Thymus (tissue), 11 donors: ENCODE measurements around the gene CAPN11. TPM values are rescaled to one million over a fixed set of nuclear protein-coding genes. Genes with fewer than 3 reads are reported as not detected.
"Not testable (repeated sequence)": the region's sequence is repeated elsewhere in the genome, so short reads cannot be mapped to it uniquely, and the experiment has no call there.

Source experiments
- DNase-seq, 9 donors: peaks; one replicate each; pipeline ENCODE4 v3.0.0-alpha.2; 2013; ENCODE audit warnings: low spot score in 9 of 9, low read depth in 6 of 9, missing footprints in 1 of 9
- H3K27ac ChIP-seq, 2 donors: one replicate each; pipeline ENCODE4 v1.5.1; 2013; ENCODE audit warnings: control low read depth in 1 of 2, low read depth in 1 of 2, low read length in 1 of 2, mild to moderate bottlenecking in 1 of 2, moderate library complexity in 1 of 2
- H3K27me3 ChIP-seq, 2 donors: one replicate each; pipeline ENCODE4 v1.5.1; 2013; ENCODE audit warnings: low read length in 1 of 2; ENCODE audit not compliant: control insufficient read depth in 2 of 2, insufficient read depth in 1 of 2
- H3K36me3 ChIP-seq, 2 donors: one replicate each; pipeline ENCODE4 v1.5.1; 2013; ENCODE audit warnings: low read length in 1 of 2, mild to moderate bottlenecking in 1 of 2, moderate library complexity in 1 of 2; ENCODE audit not compliant: control insufficient read depth in 2 of 2, insufficient read depth in 2 of 2
- H3K4me1 ChIP-seq, 2 donors: one replicate each; pipeline ENCODE4 v1.5.1; 2013; ENCODE audit warnings: low read length in 2 of 2; ENCODE audit not compliant: control insufficient read depth in 2 of 2, insufficient read depth in 2 of 2
- H3K4me3 ChIP-seq, 2 donors: one replicate each; pipeline ENCODE4 v1.5.1; 2013; ENCODE audit warnings: low read length in 2 of 2, control low read depth in 1 of 2, mild to moderate bottlenecking in 1 of 2
- H3K9me3 ChIP-seq, 2 donors: one replicate each; pipeline ENCODE4 v1.5.1; 2013; ENCODE audit warnings: low read length in 1 of 2, mild to moderate bottlenecking in 1 of 2; ENCODE audit not compliant: control insufficient read depth in 2 of 2, insufficient read depth in 1 of 2
- WGBS: extraction: QIAGEN DNeasy Blood & Tissue Kit; methylation state at CpG from one replicate; pipeline ENCODE4 v1.1.7; 2013; 5-methylcytosine and 5-hydroxymethylcytosine counted together
- polyA plus RNA-seq: library from polyadenylated mRNA; stranded (reverse); fragments of 200-250 nt; gene quantifications from one replicate; pipeline ENCODE4 v1.2.3, GENCODE V29; 2013
- total RNA-seq: library from RNA; stranded (reverse); fragments of 120-200 nt; gene quantifications from one replicate; pipeline ENCODE4 v1.2.4, GENCODE V29; 2013
- donor health status: healthy.

Gene CAPN11
- total and polyA plus RNA-seq, 2 donors: 1.0 to 3.5 TPM

DNA sequence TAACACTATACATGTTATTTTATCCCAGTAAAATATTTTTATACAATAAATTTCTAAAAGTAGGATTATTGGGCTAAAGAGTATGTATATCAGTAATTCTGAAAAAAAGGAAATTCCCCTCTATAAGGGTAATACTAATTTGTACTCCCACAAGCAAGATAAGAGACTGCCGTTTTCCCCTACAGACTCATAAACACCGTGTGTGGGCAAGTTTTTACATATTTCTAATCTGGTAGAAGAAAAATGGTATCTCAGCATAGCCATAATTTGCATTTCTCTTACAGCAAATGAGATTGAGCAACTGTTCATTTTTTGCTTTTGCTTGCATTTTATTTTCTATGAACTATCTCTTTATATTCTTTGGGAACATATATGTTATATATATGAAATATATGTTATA is 32.1 kb downstream of the CAPN11 start:
- Histone ChIP-seq H3K27ac (no peak overlapping the region), H3K36me3 (no peaks in the 10 kb centered on the region), H3K27me3 (no peaks in the 10 kb centered on the region), H3K4me3 (no peak overlapping the region), H3K4me1 (peaks cover 2 to 19% of the 10 kb centered on the region in 2 donors), H3K9me3 (no peaks in the 10 kb centered on the region)
- WGBS: 81% methylated on average over 2 of the region's 2 CpGs
- DNase-seq: no peak

GRCh38 chr6:44192428-44193041 is 33.9 kb downstream of the CAPN11 start:
- WGBS: 61% methylated on average over 10 of the region's 10 CpGs
- H3K4me1 ChIP-seq: peaks cover 0 to 11% of the 10 kb centered on the region in 2 donors

GRCh38 chr6:44193307-44193910 is 34.8 kb downstream of the CAPN11 start:
- no peaks in the 10 kb centered on the region for H3K27me3 ChIP-seq
- H3K4me1 ChIP-seq: peaks cover 0 to 11% of the 10 kb centered on the region in 2 donors
- no peak overlapping the region for H3K4me3 ChIP-seq
- H3K9me3 ChIP-seq: no peaks in the 10 kb centered on the region
- H3K36me3 ChIP-seq: no peaks in the 10 kb centered on the region
- WGBS: 96% methylated on average over 8 of the region's 8 CpGs
- no peak for DNase-seq
- H3K27ac ChIP-seq: no peak overlapping the region

More at GRCh38 chr6:44192428-44193041, 33.9 kb downstream of the CAPN11 start:
- Histone ChIP-seq H3K9me3 (no peaks in the 10 kb centered on the region), H3K27me3 (no peaks in the 10 kb centered on the region), H3K4me3 (no peak overlapping the region), H3K27ac (no peak overlapping the region), H3K36me3 (no peaks in the 10 kb centered on the region)
- DNase-seq: no peak

GRCh38 chr6:44194326-44194725 is 35.7 kb downstream of the CAPN11 start:
- H3K9me3 ChIP-seq: no peaks in the 10 kb centered on the region
- no peak overlapping the region for H3K27ac ChIP-seq
- no peaks in the 10 kb centered on the region for H3K27me3 ChIP-seq
- no peak for DNase-seq
- H3K4me1 ChIP-seq: peaks cover 0 to 10% of the 10 kb centered on the region in 2 donors
- H3K36me3 ChIP-seq: no peaks in the 10 kb centered on the region
- 96% methylated on average over 5 of the region's 5 CpGs for WGBS
- no peak overlapping the region for H3K4me3 ChIP-seq

GRCh38 chr6:44196351-44196750 is 37.7 kb downstream of the CAPN11 start:
- not testable (repeated sequence) for H3K27ac ChIP-seq, H3K27me3 ChIP-seq, H3K9me3 ChIP-seq, H3K4me3 ChIP-seq, H3K36me3 ChIP-seq, DNase-seq, H3K4me1 ChIP-seq
- 97% methylated on average over 11 of the region's 11 CpGs for WGBS

- Histone ChIP-seq H3K27me3 (no peaks in the 10 kb centered on the region), H3K36me3 (no peaks in the 10 kb centered on the region), H3K9me3 (no peaks in the 10 kb centered on the region), H3K27ac (no peak overlapping the region), H3K4me3 (no peak overlapping the region), H3K4me1 (no peaks in the 10 kb centered on the region)
- DNase-seq: no peak
- WGBS: 96% methylated on average over 3 of the region's 3 CpGs
Observed at GRCh38 chr6:44198684-44199083, 40.1 kb downstream of the CAPN11 start.

DNA sequence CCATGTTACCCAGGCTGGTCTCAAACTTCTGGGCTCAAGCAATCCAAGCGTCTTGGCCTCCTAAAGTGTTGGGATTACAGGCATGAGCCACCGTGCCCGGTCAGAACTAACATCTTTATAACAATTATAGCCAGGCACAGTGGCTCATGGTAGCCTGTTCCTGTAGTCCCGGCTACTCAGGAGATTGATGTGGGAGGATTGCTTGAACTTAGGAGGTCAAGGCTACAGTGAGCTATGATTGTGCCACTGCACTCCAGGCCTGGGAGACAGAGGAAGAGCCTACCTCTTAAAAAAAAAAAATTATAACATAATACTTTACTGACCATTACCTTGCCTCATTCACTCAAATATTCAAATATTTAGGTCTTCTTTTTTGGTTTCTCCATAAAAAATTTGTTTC is 41.3 kb downstream of the CAPN11 start:
- Histone ChIP-seq H3K9me3 (no peaks in the 10 kb centered on the region), H3K36me3 (no peaks in the 10 kb centered on the region), H3K4me1 (no peaks in the 10 kb centered on the region), H3K4me3 (no peak overlapping the region), H3K27ac (no peak overlapping the region), H3K27me3 (no peaks in the 10 kb centered on the region)
- DNase-seq: no peak
- 97% methylated on average over 4 of the region's 4 CpGs for WGBS

- no peaks in the 10 kb centered on the region for H3K9me3 ChIP-seq
- H3K36me3 ChIP-seq: no peaks in the 10 kb centered on the region
- DNase-seq: no peak
- H3K27ac ChIP-seq: no peak overlapping the region
- H3K4me1 ChIP-seq: no peaks in the 10 kb centered on the region
- H3K4me3 ChIP-seq: no peak overlapping the region
- 98% methylated on average over 3 of the region's 3 CpGs for WGBS
- H3K27me3 ChIP-seq: no peaks in the 10 kb centered on the region
Observed at GRCh38 chr6:44201200-44201599, 42.6 kb downstream of the CAPN11 start.

GRCh38 chr6:44201638-44202303 is 43.2 kb downstream of the CAPN11 start:
- H3K27ac ChIP-seq: no peak overlapping the region
- no peaks in the 10 kb centered on the region for H3K4me1 ChIP-seq
- H3K9me3 ChIP-seq: no peaks in the 10 kb centered on the region
- DNase-seq: no peak
- H3K4me3 ChIP-seq: no peak overlapping the region
- 94% methylated on average over 11 of the region's 11 CpGs for WGBS
- H3K36me3 ChIP-seq: no peaks in the 10 kb centered on the region
- no peaks in the 10 kb centered on the region for H3K27me3 ChIP-seq
